A204.1 (cell line): Measurements from ENCODE around the gene IGFBP1.

Experiments
- FAIRE-seq: peaks from 2 replicates; lab custom pipeline; 2012; peaks lifted over from hg19 to GRCh38; lab: Jason Lieb, UNC

IGFBP1 gene

GRCh38 chr7:45881280-45881758 lies 7.0 kb upstream of the IGFBP1 start:
- no peak for FAIRE-seq

DNA sequence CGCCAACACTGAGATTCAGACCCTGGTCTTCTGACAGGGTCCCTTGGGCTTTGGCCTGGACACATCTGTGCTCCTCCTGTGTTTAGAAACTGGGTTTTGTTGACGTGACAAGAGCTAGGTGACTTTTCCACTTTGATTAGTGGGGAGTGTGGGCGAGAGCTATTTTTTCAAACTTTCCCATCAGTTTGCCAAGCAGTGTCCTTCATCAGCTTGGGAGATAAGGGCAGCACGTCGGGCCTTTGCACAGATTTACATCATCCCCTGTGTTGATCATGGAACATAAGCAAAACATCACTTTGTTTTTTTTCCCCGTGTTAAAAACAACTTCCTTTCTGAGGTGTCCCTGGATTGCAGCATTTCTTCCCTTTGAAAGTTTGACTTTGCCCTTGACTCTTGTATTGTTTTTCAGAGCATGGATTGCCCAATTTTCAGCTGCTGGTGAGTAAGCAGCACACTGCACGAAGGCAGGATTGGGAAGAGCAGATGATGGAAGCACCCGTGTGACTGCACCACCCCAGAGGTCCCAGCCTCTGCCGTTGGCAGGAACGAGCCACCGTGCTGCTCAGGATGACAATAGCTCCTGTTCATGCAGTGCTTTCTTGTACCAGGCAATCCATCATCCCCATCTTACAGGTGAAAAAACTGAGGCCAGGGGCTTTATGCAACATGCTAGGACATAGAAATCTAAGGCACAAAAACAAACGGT lies 6.4 kb upstream of the IGFBP1 start:
- FAIRE-seq = no peak

- FAIRE-seq = no peak
Measured at GRCh38 chr7:45882465-45882810, 5.8 kb upstream of the IGFBP1 start.

GRCh38 chr7:45884136-45884535 lies 4.2 kb upstream of the IGFBP1 start:
- no peak for FAIRE-seq

DNA sequence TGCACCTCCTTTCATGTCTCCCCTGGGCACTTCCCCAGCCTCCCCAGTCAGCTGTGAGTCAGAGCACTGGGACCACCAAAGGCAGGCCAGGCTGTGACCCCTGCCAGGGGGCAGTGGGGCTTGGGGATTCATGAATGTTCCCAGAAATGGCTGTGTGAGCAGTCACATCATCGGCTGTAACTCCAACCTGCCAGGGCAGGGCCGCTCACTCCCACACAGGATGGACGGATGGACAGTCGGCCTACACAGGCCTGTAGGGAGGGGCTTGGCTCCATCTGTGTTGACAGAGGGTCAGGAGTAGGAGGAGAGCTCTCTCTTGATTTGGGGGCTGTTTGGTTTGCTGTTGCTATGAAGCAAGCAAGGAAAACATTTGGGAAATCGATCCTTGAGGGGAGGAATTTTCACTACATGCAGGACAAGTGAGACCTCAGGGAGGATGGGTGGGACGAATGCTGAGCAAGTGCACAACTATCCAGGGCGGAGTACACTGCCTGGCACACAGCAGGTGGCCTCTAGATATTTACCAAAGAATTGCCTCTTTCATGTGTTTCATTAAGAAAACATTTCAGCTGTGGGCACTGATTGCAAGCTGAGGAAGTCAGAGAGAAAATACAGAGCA lies 2.9 kb upstream of the IGFBP1 start:
- FAIRE-seq = no peak

- no peak for FAIRE-seq
Measured at GRCh38 chr7:45886931-45887667, 1.2 kb upstream of the IGFBP1 start.

DNA sequence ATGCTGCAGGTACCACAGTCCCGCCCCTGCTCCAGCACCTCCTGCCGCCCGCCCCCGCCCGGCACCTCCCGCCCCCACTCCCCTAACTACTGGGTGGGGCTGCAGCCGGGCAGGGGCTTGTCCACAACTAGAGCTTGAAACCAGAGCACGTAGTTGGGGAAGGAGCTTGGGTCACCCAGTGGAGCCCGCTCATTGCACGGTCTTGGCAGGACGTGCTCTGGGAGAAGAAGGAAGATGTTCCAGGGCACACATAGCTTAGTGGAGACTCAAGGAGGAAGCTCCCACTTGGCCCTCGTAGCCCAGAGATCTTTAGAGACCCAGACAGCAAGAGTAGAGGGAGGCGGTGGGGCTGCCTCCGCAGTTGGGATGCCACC lies 692 bp downstream of the IGFBP1 start:
- no peak for FAIRE-seq

- no peak for FAIRE-seq
Measured at GRCh38 chr7:45889367-45890067, 1.2 kb downstream of the IGFBP1 start.

DNA sequence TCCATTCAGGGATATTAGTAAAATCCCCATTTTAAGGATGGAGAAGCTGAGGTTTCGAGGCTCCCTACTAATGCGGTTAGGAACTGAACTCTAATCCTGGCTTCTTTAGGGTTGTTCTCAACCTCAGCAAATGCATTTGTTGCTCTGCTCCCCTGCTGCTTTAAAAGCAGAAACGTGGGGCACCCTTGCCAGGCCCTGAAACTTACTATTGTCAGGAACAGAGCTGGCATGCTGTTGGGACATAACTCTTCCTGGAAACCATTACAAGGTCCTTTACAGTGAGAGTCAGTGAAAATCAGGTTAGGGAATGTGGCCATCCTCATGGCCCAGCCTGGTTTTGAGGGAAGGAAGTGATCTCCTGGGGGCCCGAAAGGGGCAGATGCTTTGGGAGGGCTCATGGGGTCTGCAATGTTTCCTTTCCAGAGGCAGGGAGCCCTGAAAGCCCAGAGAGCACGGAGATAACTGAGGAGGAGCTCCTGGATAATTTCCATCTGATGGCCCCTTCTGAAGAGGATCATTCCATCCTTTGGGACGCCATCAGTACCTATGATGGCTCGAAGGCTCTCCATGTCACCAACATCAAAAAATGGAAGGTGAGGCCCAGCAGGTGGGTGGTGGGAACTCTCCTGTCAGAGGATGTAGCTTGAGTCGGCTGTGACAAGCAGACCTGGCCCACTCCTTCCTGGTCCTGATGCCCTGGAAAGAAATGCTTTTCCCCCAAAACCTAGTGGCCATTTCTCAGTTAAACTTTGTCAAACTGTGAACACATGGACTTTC lies 2.0 kb downstream of the IGFBP1 start:
- no peak for FAIRE-seq

- peak; percentile 92 for FAIRE-seq
Measured at GRCh38 chr7:45890902-45891461, 2.7 kb downstream of the IGFBP1 start.

DNA sequence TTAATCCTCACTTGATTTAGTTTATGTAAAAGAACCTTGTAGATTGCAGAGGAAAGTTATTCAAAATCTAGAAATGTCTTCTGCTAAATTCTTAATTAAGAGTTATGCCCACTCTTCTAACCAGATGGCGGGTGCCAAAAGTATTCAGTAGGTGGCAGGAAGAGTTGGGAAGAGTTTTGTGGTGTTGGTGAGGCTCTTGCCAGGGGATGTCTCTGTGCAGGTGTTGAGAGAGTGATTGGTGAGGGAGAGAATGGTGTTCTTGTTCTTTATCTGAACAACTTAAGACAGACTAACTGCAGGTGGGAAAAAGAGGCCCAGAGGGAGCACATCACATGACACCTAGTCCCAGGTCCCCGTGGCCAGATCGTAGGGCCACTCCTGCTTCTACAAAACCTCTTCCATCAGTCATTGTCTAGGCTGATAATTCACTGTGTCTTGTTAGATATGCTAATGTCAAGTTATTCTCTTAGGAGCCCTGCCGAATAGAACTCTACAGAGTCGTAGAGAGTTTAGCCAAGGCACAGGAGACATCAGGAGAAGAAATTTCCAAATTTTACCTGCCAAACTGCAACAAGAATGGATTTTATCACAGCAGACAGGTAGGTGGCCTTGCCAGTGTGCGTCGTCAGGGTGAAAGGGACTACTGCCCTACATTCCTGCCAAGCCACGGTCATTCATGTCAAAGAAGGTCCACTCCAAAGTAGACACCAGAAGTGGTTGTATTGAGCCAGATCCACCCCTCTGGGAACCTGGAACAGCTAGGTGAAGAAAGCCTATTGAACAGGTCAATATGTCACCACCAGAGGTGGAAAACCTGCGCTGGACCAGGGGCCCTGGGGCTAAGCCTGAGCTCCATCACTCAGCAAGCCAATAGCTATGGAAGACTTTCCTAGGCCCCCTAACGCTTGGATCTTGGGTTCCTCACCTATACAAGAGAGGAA lies 3.4 kb downstream of the IGFBP1 start:
- no peak for FAIRE-seq

- no peak for FAIRE-seq
Measured at GRCh38 chr7:45892407-45893035, 4.2 kb downstream of the IGFBP1 start.

DNA sequence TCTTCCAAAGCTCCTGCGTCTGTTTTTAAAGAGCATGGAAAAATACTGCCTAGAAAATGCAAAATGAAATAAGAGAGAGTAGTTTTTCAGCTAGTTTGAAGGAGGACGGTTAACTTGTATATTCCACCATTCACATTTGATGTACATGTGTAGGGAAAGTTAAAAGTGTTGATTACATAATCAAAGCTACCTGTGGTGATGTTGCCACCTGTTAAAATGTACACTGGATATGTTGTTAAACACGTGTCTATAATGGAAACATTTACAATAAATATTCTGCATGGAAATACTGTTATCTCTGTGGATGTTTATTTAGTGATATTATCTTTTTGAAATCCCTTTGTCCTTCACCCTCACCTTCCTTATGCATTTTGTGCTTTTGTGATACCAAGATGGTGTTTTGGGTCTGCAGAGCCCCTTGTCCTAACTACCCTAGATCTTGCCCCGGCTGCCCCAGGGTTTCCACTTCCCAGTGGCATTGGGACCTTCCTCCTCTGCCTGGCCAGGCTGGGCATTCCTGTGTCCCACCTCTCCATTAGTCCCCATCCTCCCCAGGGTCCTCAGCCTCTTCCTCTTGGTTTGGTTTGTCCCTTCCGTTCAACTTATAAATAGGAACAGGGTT lies 5.2 kb downstream of the IGFBP1 start:
- FAIRE-seq = no peak

- FAIRE-seq = no peak
Measured at GRCh38 chr7:45893996-45894664, 5.8 kb downstream of the IGFBP1 start.

GRCh38 chr7:45894665-45895062 lies 6.4 kb downstream of the IGFBP1 start:
- FAIRE-seq = no peak

- FAIRE-seq = no peak
Measured at GRCh38 chr7:45897042-45897690, 8.9 kb downstream of the IGFBP1 start.

DNA sequence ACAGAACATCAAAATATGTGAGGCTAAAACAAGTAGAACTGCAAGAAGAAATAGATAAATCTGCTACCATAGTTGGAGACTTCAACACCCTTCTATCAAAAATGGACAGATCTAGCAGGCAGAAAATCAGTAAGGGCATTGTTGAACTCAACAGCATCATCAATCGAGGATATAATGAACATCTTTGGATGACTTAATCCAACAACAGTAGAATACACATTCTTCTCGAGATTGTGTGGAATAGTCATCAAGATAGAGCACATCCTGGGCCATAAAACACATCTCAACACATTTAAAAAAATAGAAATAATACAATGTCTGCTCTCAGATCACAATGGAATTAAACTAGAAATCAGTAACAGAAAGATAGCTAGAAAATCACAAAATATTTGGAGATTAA lies 9.9 kb downstream of the IGFBP1 start:
- no peak for FAIRE-seq

- no peak for FAIRE-seq
Measured at GRCh38 chr7:45901566-45901965, 13.3 kb downstream of the IGFBP1 start.

DNA sequence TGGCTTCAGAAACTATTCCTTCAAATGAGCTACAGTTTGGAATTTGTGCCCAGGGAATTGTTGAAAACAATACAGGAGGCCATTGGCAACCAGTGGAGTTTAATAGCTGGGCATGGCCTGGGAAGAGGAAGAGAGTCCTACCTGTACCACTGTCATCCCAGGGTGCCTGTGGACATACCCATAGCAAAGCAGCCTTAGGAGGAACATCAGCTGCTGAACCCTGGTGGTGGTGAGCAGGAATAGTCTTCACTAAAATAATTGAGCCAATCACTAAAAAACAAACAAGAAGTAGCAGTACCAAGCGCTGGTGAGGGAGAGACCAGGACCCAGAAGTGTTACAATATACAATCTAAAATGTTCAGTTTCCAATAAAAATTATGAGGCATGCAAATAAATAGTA lies 14.5 kb downstream of the IGFBP1 start:
- FAIRE-seq = no peak
